ENCODE data around the gene PRKCD. TPM values are rescaled to one million over a fixed set of nuclear protein-coding genes. Genes with fewer than 3 reads are reported as not detected.

PRKCD gene
- total RNA-seq, 1 donor from 2014 or later: 3.9 TPM

GRCh38 chr3:53234841-53235232, 73.8 kb downstream of the PRKCD start:
- no peak for TF ChIP-seq CTCF (IDR thresholded peaks at IDR 0.05; ENCODE audit: insufficient read depth, low read length, severe bottlenecking)
- H3K27me3 ChIP-seq (ENCODE audit: control insufficient read depth, insufficient read depth, low read length): no peaks in the 10 kb centered on the region
- H3K4me3 ChIP-seq (ENCODE audit: low read depth, low read length): no peak overlapping the region
- FAIRE-seq (no peak), DNase-seq (ENCODE audit: low read depth) (no peak)
- H3K36me3 ChIP-seq (ENCODE audit: control insufficient read depth, insufficient read depth, low read length): peaks cover 69% of the 10 kb centered on the region

DNA sequence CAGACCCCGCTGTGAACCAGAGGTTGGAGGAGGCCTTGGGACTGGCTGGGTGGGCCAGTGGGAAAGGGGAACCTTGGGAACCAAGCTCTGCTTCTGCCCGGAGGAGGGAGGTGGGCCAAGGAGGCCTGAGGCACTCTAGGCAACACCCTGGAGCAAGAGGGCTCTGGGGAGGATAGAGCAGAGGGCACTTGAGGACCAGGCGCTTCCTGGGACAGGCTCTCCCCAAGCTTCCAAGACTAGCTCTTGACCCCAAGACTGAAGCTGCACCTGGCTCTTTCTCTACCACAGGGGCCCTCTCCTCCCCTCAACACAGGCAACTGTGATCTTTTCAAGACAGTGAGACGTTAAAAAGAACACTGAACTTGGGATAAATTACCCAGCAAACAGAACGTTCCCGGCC, 74.5 kb downstream of the PRKCD start:
- H3K36me3 ChIP-seq (ENCODE audit: control insufficient read depth, insufficient read depth, low read length): peaks cover 67% of the 10 kb centered on the region
- no peak overlapping the region for H3K4me3 ChIP-seq (ENCODE audit: low read depth, low read length)
- DNase-seq (ENCODE audit: low read depth) (no peak), FAIRE-seq (no peak)
- no peaks in the 10 kb centered on the region for H3K27me3 ChIP-seq (ENCODE audit: control insufficient read depth, insufficient read depth, low read length)
- no peak for TF ChIP-seq CTCF (IDR thresholded peaks at IDR 0.05; ENCODE audit: insufficient read depth, low read length, severe bottlenecking)

DNA sequence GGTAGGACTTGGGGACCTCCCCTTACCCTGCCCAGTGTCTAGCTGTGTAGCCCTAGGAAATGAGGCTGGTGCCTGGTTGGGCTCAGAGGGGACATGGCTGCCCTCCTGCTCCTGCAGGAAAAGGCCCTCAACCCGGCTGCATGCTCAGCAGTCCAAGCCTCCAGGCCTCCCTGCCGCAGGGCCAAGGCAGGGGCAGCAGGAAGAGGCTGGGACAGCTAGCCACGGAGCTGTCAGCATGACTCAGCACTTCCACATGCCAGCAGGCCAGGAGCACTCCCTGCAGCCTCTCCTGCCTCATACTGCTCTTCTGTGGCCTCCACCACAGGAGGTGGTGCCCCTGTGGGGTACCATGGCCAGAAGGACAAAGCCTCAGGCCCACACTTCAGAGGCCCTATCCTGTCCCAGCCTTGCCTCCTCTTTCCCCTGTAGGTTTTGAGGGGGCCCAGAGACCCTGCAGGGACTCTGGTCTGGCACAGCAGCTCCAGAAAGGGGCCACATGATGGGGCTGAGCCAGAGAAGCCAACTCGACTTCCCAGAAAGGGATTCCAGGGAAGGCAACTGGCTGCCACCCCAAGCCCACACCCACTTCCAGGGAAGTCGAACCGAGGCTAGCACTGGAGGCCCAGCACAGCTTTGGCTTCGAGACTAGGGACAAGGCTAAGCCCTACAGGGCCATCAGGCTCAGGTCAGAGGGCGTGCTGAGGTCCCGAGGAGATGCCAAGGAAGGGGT, 75.3 kb downstream of the PRKCD start:
- no peak for TF ChIP-seq CTCF (IDR thresholded peaks at IDR 0.05; ENCODE audit: insufficient read depth, low read length, severe bottlenecking)
- FAIRE-seq: peak; percentile 47
- peak; percentile 72 for DNase-seq (ENCODE audit: low read depth)
- Histone ChIP-seq H3K27me3 (ENCODE audit: control insufficient read depth, insufficient read depth, low read length) (no peaks in the 10 kb centered on the region), H3K36me3 (ENCODE audit: control insufficient read depth, insufficient read depth, low read length) (peaks cover 68% of the 10 kb centered on the region), H3K4me3 (ENCODE audit: low read depth, low read length) (no peak overlapping the region)

DNA sequence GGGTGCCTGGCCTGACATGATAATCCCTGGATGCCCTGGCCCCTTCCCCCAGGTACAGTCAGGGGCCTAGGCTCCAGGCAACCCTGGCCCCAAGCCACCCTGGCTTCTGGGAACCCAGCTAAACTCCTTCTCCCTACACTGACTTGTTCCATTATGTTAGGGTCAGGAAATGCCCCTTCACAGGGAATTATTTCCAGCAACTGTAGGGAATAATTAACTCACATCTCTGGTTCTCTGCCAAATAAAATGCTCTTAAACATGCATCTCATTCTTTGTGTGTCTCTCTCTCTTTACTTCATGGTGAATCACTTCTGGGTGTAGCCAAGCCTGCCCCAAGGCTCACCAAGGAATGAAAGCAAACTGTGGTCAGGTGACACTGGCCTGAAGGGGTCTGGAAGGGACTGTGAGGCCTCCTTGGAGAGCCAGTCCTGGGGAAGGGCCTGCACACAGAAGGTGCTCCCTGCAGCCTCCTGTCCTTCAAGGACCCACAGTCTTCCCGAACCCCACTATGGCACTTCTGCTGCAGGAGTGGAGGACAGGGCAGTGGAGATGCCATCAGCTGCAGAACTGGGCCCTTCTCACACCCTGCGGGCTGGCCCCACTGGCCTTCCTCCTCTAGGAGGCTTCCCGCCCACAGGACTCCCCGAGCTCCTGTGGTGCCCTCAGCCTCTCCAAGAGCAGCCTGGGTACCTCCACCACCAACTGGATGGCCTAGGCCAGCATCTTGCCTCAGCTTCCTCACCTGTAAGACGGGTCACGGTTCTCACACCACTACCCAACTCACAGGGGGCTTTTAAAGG, 77.2 kb downstream of the PRKCD start:
- H3K4me3 ChIP-seq (ENCODE audit: low read depth, low read length): no peak overlapping the region
- peak; percentile 77 for FAIRE-seq
- DNase-seq (ENCODE audit: low read depth): peak; percentile 92
- no peaks in the 10 kb centered on the region for H3K27me3 ChIP-seq (ENCODE audit: control insufficient read depth, insufficient read depth, low read length)
- TF ChIP-seq CTCF (IDR thresholded peaks at IDR 0.05; ENCODE audit: insufficient read depth, low read length, severe bottlenecking): no peak
- peaks cover 67% of the 10 kb centered on the region for H3K36me3 ChIP-seq (ENCODE audit: control insufficient read depth, insufficient read depth, low read length)

DNA sequence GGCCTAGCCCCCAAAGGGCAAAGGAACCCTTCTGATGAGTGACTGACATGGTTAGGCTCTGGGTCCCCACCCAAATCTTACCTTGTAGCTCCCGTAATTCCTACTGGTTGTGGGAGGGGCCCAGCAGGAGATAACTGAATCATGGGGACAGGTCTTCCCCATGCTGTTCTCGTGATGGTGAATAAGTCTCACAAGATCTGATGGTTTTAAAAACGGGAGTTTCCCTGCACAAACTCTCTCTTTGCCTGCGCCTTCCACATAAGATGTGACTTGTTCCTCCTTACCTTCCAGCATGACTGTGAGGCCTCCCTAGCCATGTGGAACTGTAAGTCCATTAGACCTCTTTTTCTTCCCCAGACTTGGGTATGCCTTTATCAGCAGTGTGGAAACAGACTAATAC, 77.9 kb downstream of the PRKCD start:
- no peak for TF ChIP-seq CTCF (IDR thresholded peaks at IDR 0.05; ENCODE audit: insufficient read depth, low read length, severe bottlenecking)
- DNase-seq (ENCODE audit: low read depth) (peak; percentile 9), FAIRE-seq (no peak)
- H3K4me3 ChIP-seq (ENCODE audit: low read depth, low read length): no peak overlapping the region
- no peaks in the 10 kb centered on the region for H3K27me3 ChIP-seq (ENCODE audit: control insufficient read depth, insufficient read depth, low read length)
- H3K36me3 ChIP-seq (ENCODE audit: control insufficient read depth, insufficient read depth, low read length): peaks cover 68% of the 10 kb centered on the region

Measured in bronchial epithelial cell (primary cell).